ENCODE results near the gene HSD17B11.
"Not testable (repeated sequence)": the region's sequence is repeated elsewhere in the genome, so short reads cannot be mapped to it uniquely, and the experiment has no call there.

Gene HSD17B11

GRCh38 chr4:87337361-87337760 is 53.6 kb downstream of the HSD17B11 start:
- no peak overlapping the region for H3K27ac ChIP-seq (ENCODE audit: low read length)
- no peaks in the 10 kb centered on the region for H3K9me3 ChIP-seq (ENCODE audit: control insufficient read depth, insufficient read depth, low read length)
- no peak overlapping the region for H3K4me3 ChIP-seq (ENCODE audit: low read length)
- H3K4me1 ChIP-seq (ENCODE audit: control insufficient read depth, insufficient read depth, low read length) = no peaks in the 10 kb centered on the region
- no peaks in the 10 kb centered on the region for H3K27me3 ChIP-seq (ENCODE audit: control insufficient read depth, insufficient read depth, low read length)
- no peak for DNase-seq (ENCODE audit: low read depth, low spot score)
- H3K36me3 ChIP-seq (ENCODE audit: control insufficient read depth, insufficient read depth, low read length) = no peaks in the 10 kb centered on the region
- WGBS (ENCODE audit: insufficient coverage, insufficient read length) = no CpG with 5 or more reads among the region's 1 CpG

- H3K27me3 ChIP-seq (ENCODE audit: control insufficient read depth, insufficient read depth, low read length) = no peaks in the 10 kb centered on the region
- no peak for DNase-seq (ENCODE audit: low read depth, low spot score)
- no peak overlapping the region for H3K27ac ChIP-seq (ENCODE audit: low read length)
- WGBS (ENCODE audit: insufficient coverage, insufficient read length) = no CpG with 5 or more reads among the region's 1 CpG
- no peak overlapping the region for H3K4me3 ChIP-seq (ENCODE audit: low read length)
- no peaks in the 10 kb centered on the region for H3K9me3 ChIP-seq (ENCODE audit: control insufficient read depth, insufficient read depth, low read length)
- H3K4me1 ChIP-seq (ENCODE audit: control insufficient read depth, insufficient read depth, low read length) = no peaks in the 10 kb centered on the region
- H3K36me3 ChIP-seq (ENCODE audit: control insufficient read depth, insufficient read depth, low read length) = no peaks in the 10 kb centered on the region
These were observed 57.7 kb downstream of the HSD17B11 start for GRCh38 chr4:87333267-87333666.

GRCh38 chr4:87330761-87331160 is 60.2 kb downstream of the HSD17B11 start:
- Histone ChIP-seq H3K4me3 (ENCODE audit: low read length) (no peak overlapping the region), H3K36me3 (ENCODE audit: control insufficient read depth, insufficient read depth, low read length) (no peaks in the 10 kb centered on the region), H3K27me3 (ENCODE audit: control insufficient read depth, insufficient read depth, low read length) (no peaks in the 10 kb centered on the region), H3K9me3 (ENCODE audit: control insufficient read depth, insufficient read depth, low read length) (no peaks in the 10 kb centered on the region), H3K4me1 (ENCODE audit: control insufficient read depth, insufficient read depth, low read length) (no peaks in the 10 kb centered on the region), H3K27ac (ENCODE audit: low read length) (no peak overlapping the region)
- no CpG with 5 or more reads among the region's 4 CpGs for WGBS (ENCODE audit: insufficient coverage, insufficient read length)
- no peak for DNase-seq (ENCODE audit: low read depth, low spot score)

- no peak for DNase-seq (ENCODE audit: low read depth, low spot score)
- H3K36me3 ChIP-seq (ENCODE audit: control insufficient read depth, insufficient read depth, low read length) = no peaks in the 10 kb centered on the region
- H3K27me3 ChIP-seq (ENCODE audit: control insufficient read depth, insufficient read depth, low read length) = no peaks in the 10 kb centered on the region
- no peak overlapping the region for H3K4me3 ChIP-seq (ENCODE audit: low read length)
- H3K4me1 ChIP-seq (ENCODE audit: control insufficient read depth, insufficient read depth, low read length) = no peaks in the 10 kb centered on the region
- no CpG with 5 or more reads among the region's 1 CpG for WGBS (ENCODE audit: insufficient coverage, insufficient read length)
- H3K27ac ChIP-seq (ENCODE audit: low read length) = no peak overlapping the region
- no peaks in the 10 kb centered on the region for H3K9me3 ChIP-seq (ENCODE audit: control insufficient read depth, insufficient read depth, low read length)
These were observed 63.9 kb downstream of the HSD17B11 start for GRCh38 chr4:87327136-87327535.

- no peaks in the 10 kb centered on the region for H3K36me3 ChIP-seq (ENCODE audit: control insufficient read depth, insufficient read depth, low read length)
- H3K27me3 ChIP-seq (ENCODE audit: control insufficient read depth, insufficient read depth, low read length) = no peaks in the 10 kb centered on the region
- no peak overlapping the region for H3K4me3 ChIP-seq (ENCODE audit: low read length)
- DNase-seq (ENCODE audit: low read depth, low spot score) = no peak
- no CpG with 5 or more reads among the region's 3 CpGs for WGBS (ENCODE audit: insufficient coverage, insufficient read length)
- H3K9me3 ChIP-seq (ENCODE audit: control insufficient read depth, insufficient read depth, low read length) = no peaks in the 10 kb centered on the region
- no peaks in the 10 kb centered on the region for H3K4me1 ChIP-seq (ENCODE audit: control insufficient read depth, insufficient read depth, low read length)
- H3K27ac ChIP-seq (ENCODE audit: low read length) = no peak overlapping the region
These were observed 64.5 kb downstream of the HSD17B11 start for GRCh38 chr4:87326460-87326859.

- Histone ChIP-seq H3K4me1 (ENCODE audit: control insufficient read depth, insufficient read depth, low read length) (no peaks in the 10 kb centered on the region), H3K4me3 (ENCODE audit: low read length) (no peak within 1 kb of the TSS), H3K27me3 (ENCODE audit: control insufficient read depth, insufficient read depth, low read length) (no peaks in the 10 kb centered on the region), H3K36me3 (ENCODE audit: control insufficient read depth, insufficient read depth, low read length) (no peaks in the 10 kb centered on the region), H3K9me3 (ENCODE audit: control insufficient read depth, insufficient read depth, low read length) (no peaks in the 10 kb centered on the region), H3K27ac (ENCODE audit: low read length) (no peak within 1 kb of the TSS)
- DNase-seq (ENCODE audit: low read depth, low spot score) = no peak
- WGBS (ENCODE audit: insufficient coverage, insufficient read length) = no CpG with 5 or more reads among the region's 2 CpGs
These were observed 68.2 kb downstream of the HSD17B11 start, which contains the start of gene HSD17B13 for GRCh38 chr4:87322754-87323153. Gene HSD17B13 (minus strand): TSS chr4:87322882. CDS start chr4:87322841, 41 bp downstream.

GRCh38 chr4:87321888-87322287 is 69.1 kb downstream of the HSD17B11 start:
- H3K36me3 ChIP-seq (ENCODE audit: control insufficient read depth, insufficient read depth, low read length) = no peaks in the 10 kb centered on the region
- no peaks in the 10 kb centered on the region for H3K4me1 ChIP-seq (ENCODE audit: control insufficient read depth, insufficient read depth, low read length)
- no peak overlapping the region for H3K4me3 ChIP-seq (ENCODE audit: low read length)
- H3K9me3 ChIP-seq (ENCODE audit: control insufficient read depth, insufficient read depth, low read length) = no peaks in the 10 kb centered on the region
- H3K27me3 ChIP-seq (ENCODE audit: control insufficient read depth, insufficient read depth, low read length) = no peaks in the 10 kb centered on the region
- H3K27ac ChIP-seq (ENCODE audit: low read length) = no peak overlapping the region
- DNase-seq (ENCODE audit: low read depth, low spot score) = no peak
- no CpG with 5 or more reads among the region's 5 CpGs for WGBS (ENCODE audit: insufficient coverage, insufficient read length)

- H3K9me3 ChIP-seq (ENCODE audit: control insufficient read depth, insufficient read depth, low read length) = no peaks in the 10 kb centered on the region
- no peaks in the 10 kb centered on the region for H3K36me3 ChIP-seq (ENCODE audit: control insufficient read depth, insufficient read depth, low read length)
- no peaks in the 10 kb centered on the region for H3K27me3 ChIP-seq (ENCODE audit: control insufficient read depth, insufficient read depth, low read length)
- H3K4me1 ChIP-seq (ENCODE audit: control insufficient read depth, insufficient read depth, low read length) = no peaks in the 10 kb centered on the region
- no peak overlapping the region for H3K4me3 ChIP-seq (ENCODE audit: low read length)
- WGBS (ENCODE audit: insufficient coverage, insufficient read length) = no CpG with 5 or more reads among the region's 1 CpG
- H3K27ac ChIP-seq (ENCODE audit: low read length) = no peak overlapping the region
- DNase-seq (ENCODE audit: low read depth, low spot score) = no peak
These were observed 73.5 kb downstream of the HSD17B11 start for GRCh38 chr4:87317527-87317926.

- H3K27me3 ChIP-seq (ENCODE audit: control insufficient read depth, insufficient read depth, low read length) = no peaks in the 10 kb centered on the region
- DNase-seq (ENCODE audit: low read depth, low spot score) = no peak
- no peaks in the 10 kb centered on the region for H3K4me1 ChIP-seq (ENCODE audit: control insufficient read depth, insufficient read depth, low read length)
- no peaks in the 10 kb centered on the region for H3K36me3 ChIP-seq (ENCODE audit: control insufficient read depth, insufficient read depth, low read length)
- H3K27ac ChIP-seq (ENCODE audit: low read length) = no peak overlapping the region
- no peaks in the 10 kb centered on the region for H3K9me3 ChIP-seq (ENCODE audit: control insufficient read depth, insufficient read depth, low read length)
- no CpG with 5 or more reads among the region's 3 CpGs for WGBS (ENCODE audit: insufficient coverage, insufficient read length)
- H3K4me3 ChIP-seq (ENCODE audit: low read length) = no peak overlapping the region
These were observed 74.0 kb downstream of the HSD17B11 start for GRCh38 chr4:87316961-87317360.

GRCh38 chr4:87315000-87315399 is 76.0 kb downstream of the HSD17B11 start:
- not testable (repeated sequence) for H3K4me3 ChIP-seq (ENCODE audit: low read length); H3K9me3 ChIP-seq (ENCODE audit: control insufficient read depth, insufficient read depth, low read length)
- WGBS (ENCODE audit: insufficient coverage, insufficient read length) = no CpG with 5 or more reads among the region's 4 CpGs

GRCh38 chr4:87313756-87314155 is 77.2 kb downstream of the HSD17B11 start:
- no CpG with 5 or more reads among the region's 3 CpGs for WGBS (ENCODE audit: insufficient coverage, insufficient read length)

More at GRCh38 chr4:87315000-87315399, 76.0 kb downstream of the HSD17B11 start:
- H3K36me3 ChIP-seq (ENCODE audit: control insufficient read depth, insufficient read depth, low read length); DNase-seq (ENCODE audit: low read depth, low spot score); H3K27ac ChIP-seq (ENCODE audit: low read length); H3K4me1 ChIP-seq (ENCODE audit: control insufficient read depth, insufficient read depth, low read length); H3K27me3 ChIP-seq (ENCODE audit: control insufficient read depth, insufficient read depth, low read length): not testable (repeated sequence)

More at GRCh38 chr4:87313756-87314155, 77.2 kb downstream of the HSD17B11 start:
- no peak overlapping the region for H3K4me3 ChIP-seq (ENCODE audit: low read length)
- no peak for DNase-seq (ENCODE audit: low read depth, low spot score)
- no peaks in the 10 kb centered on the region for H3K27me3 ChIP-seq (ENCODE audit: control insufficient read depth, insufficient read depth, low read length)
- no peaks in the 10 kb centered on the region for H3K36me3 ChIP-seq (ENCODE audit: control insufficient read depth, insufficient read depth, low read length)
- H3K27ac ChIP-seq (ENCODE audit: low read length) = no peak overlapping the region
- no peaks in the 10 kb centered on the region for H3K4me1 ChIP-seq (ENCODE audit: control insufficient read depth, insufficient read depth, low read length)
- H3K9me3 ChIP-seq (ENCODE audit: control insufficient read depth, insufficient read depth, low read length) = no peaks in the 10 kb centered on the region

Data from iPS DF 6.9 (cell line).